A549 treated with dexamethasone at 1 μM for 4 hours (cell line): ENCODE measurements around the gene BICRA. TPM values are rescaled to one million over a fixed set of nuclear protein-coding genes. Genes with fewer than 3 reads are reported as not detected.

Experiments
- total RNA-seq: library from RNA; stranded (reverse); fragments of 200-300 nt; extraction: Qiagen RNA extraction; gene quantifications from 5 replicates; pipeline ENCODE4 v1.2.3, GENCODE V29; 2022

The BICRA gene
- 9.8 to 20.5 TPM (median 17.0 TPM) in 5 replicates for total RNA-seq

GRCh38 chr19:47608969-47609905 is at the start of gene BICRA:
BICRA (plus strand) TSS chr19:47609134; CDS start chr19:47673575, 64,441 bp downstream.

GRCh38 chr19:47573071-47574026 is 35.6 kb upstream of the BICRA start, which contains the start of gene ZNF541:
ZNF541 (minus strand) TSS chr19:47573148; CDS start chr19:47555856, 17,292 bp downstream.

GRCh38 chr19:47713046-47714021 is 104.4 kb downstream of the BICRA start, which contains the start of gene EHD2:
EHD2 (plus strand) TSS chr19:47713422; CDS start chr19:47716613, 3,191 bp downstream.

GRCh38 chr19:47745010-47745901 is 136.3 kb downstream of the BICRA start, which contains the start of gene NOP53:
NOP53 (plus strand) TSS chr19:47745546; CDS start chr19:47745560, 14 bp downstream.

Other genes starting within 250 kb of the BICRA start
- 32.1 to 48.0 TPM (median 41.6 TPM) in 5 replicates for gene MEIS3, start 189.6 kb upstream of the BICRA start, total RNA-seq
- 0.24 to 0.58 TPM (median 0.37 TPM) in 5 replicates for gene SLC8A2, start 137.2 kb upstream of the BICRA start, total RNA-seq
- 15.3 to 24.0 TPM (median 19.6 TPM) in 5 replicates for gene KPTN, start 124.9 kb upstream of the BICRA start, total RNA-seq
- 85.9 to 107 TPM (median 96.2 TPM) in 5 replicates for gene NAPA, start 94.1 kb upstream of the BICRA start, total RNA-seq
- gene ZNF541, start 36.0 kb upstream of the BICRA start, total RNA-seq, result 0.02 to 0.05 TPM (median 0.04 TPM) in 3 of 5 replicates, not detected in the others
- gene EHD2, start 104.3 kb downstream of the BICRA start, total RNA-seq, result 104 to 181 TPM (median 172 TPM) in 5 replicates
- 228 to 309 TPM (median 256 TPM) in 5 replicates for gene NOP53, start 136.4 kb downstream of the BICRA start, total RNA-seq
- 94.1 to 159 TPM (median 149 TPM) in 5 replicates for gene SELENOW, start 169.6 kb downstream of the BICRA start, total RNA-seq
- not detected in 5 replicates for gene TPRX1, start 195.4 kb downstream of the BICRA start, total RNA-seq
- gene CRX, start 212.8 kb downstream of the BICRA start, total RNA-seq, result not detected in 5 replicates